Measurements from ENCODE around the gene AP1B1. TPM values are rescaled to one million over a fixed set of nuclear protein-coding genes. Genes with fewer than 3 reads are reported as not detected.
"Not testable (repeated sequence)": the region's sequence is repeated elsewhere in the genome, so short reads cannot be mapped to it uniquely, and the experiment has no call there.

Gene AP1B1
- total RNA-seq, 1 donor from 2014 or later = 132 TPM

- TF ChIP-seq CTCF (IDR thresholded peaks at IDR 0.05) = no peak
- Mint-ChIP-seq H3K9me3 (no peaks in the 10 kb centered on the region), H3K27ac (no peak overlapping the region), H3K4me3 (no peak overlapping the region), H3K36me3 (ENCODE audit: low read depth) (peaks cover 96% of the 10 kb centered on the region), H3K27me3 (no peaks in the 10 kb centered on the region), H3K4me1 (no peaks in the 10 kb centered on the region)
- intact Hi-C loops (cut with micrococcal nuclease) = no loop called here
- ChIA-PET CTCF (interaction anchor here (0.5 kb wide), 1 partner anchor 246 kb away, joined by 3 read pairs; no protein-coding TSS in a partner anchor), POLR2A (no interaction called here)
- DNase-seq (no peak), ATAC-seq (ENCODE audit: low read depth) (no peak)
These were observed 37.3 kb downstream of the AP1B1 start for GRCh38 chr22:29351042-29351441.

GRCh38 chr22:29348956-29349355, 39.4 kb downstream of the AP1B1 start:
- POLR2A ChIA-PET = no interaction called here

GRCh38 chr22:29348041-29348440, 40.3 kb downstream of the AP1B1 start:
- TF ChIP-seq CTCF (IDR thresholded peaks at IDR 0.05) = no peak
- H3K4me3 Mint-ChIP-seq = no peak overlapping the region
- H3K36me3 Mint-ChIP-seq (ENCODE audit: low read depth) = peaks cover 97% of the 10 kb centered on the region
- intact Hi-C loops (cut with micrococcal nuclease) = no loop called here
- no peaks in the 10 kb centered on the region for H3K9me3 Mint-ChIP-seq
- H3K27me3 Mint-ChIP-seq = no peaks in the 10 kb centered on the region
- ChIA-PET CTCF (interaction anchor here (0.6 kb wide), 1 partner anchor 754 kb away, joined by 4 read pairs; no protein-coding TSS in a partner anchor), POLR2A (no interaction called here)
- no peak overlapping the region for H3K27ac Mint-ChIP-seq
- ATAC-seq (ENCODE audit: low read depth) = no peak
- no peak for DNase-seq
- no peaks in the 10 kb centered on the region for H3K4me1 Mint-ChIP-seq

More at GRCh38 chr22:29348956-29349355, 39.4 kb downstream of the AP1B1 start:
- TF ChIP-seq CTCF (IDR thresholded peaks at IDR 0.05) = no peak
- H3K36me3 Mint-ChIP-seq (ENCODE audit: low read depth) = peaks cover 95% of the 10 kb centered on the region
- H3K27me3 Mint-ChIP-seq = no peaks in the 10 kb centered on the region
- no peak overlapping the region for H3K4me3 Mint-ChIP-seq
- intact Hi-C loops (cut with micrococcal nuclease) = no loop called here
- CTCF ChIA-PET = interaction anchor here (0.6 kb wide), 1 partner anchor 753 kb away, joined by 4 read pairs; no protein-coding TSS in a partner anchor
- no peaks in the 10 kb centered on the region for H3K4me1 Mint-ChIP-seq
- ATAC-seq (ENCODE audit: low read depth) (no peak), DNase-seq (no peak)
- H3K27ac Mint-ChIP-seq = no peak overlapping the region
- no peaks in the 10 kb centered on the region for H3K9me3 Mint-ChIP-seq

- POLR2A ChIA-PET = no interaction called here
These were observed 41.7 kb downstream of the AP1B1 start for GRCh38 chr22:29346659-29347058.

GRCh38 chr22:29345932-29346331, 42.4 kb downstream of the AP1B1 start:
- intact Hi-C loops (cut with micrococcal nuclease) = no loop called here
- ATAC-seq (ENCODE audit: low read depth) (no peak), DNase-seq (no peak)
- Mint-ChIP-seq H3K27ac (no peak overlapping the region), H3K36me3 (ENCODE audit: low read depth) (peaks cover 96% of the 10 kb centered on the region), H3K9me3 (no peaks in the 10 kb centered on the region), H3K4me1 (no peaks in the 10 kb centered on the region), H3K4me3 (no peak overlapping the region), H3K27me3 (no peaks in the 10 kb centered on the region)
- no peak for TF ChIP-seq CTCF (IDR thresholded peaks at IDR 0.05)
- POLR2A ChIA-PET = no interaction called here
- CTCF ChIA-PET = no interaction called here

More at GRCh38 chr22:29346659-29347058, 41.7 kb downstream of the AP1B1 start:
- TF ChIP-seq CTCF (IDR thresholded peaks at IDR 0.05) = no peak
- Mint-ChIP-seq H3K4me1 (no peaks in the 10 kb centered on the region), H3K27ac (no peak overlapping the region), H3K9me3 (no peaks in the 10 kb centered on the region), H3K4me3 (no peak overlapping the region), H3K27me3 (no peaks in the 10 kb centered on the region), H3K36me3 (ENCODE audit: low read depth) (peaks cover 97% of the 10 kb centered on the region)
- CTCF ChIA-PET = no interaction called here
- ATAC-seq (ENCODE audit: low read depth) = no peak
- no peak for DNase-seq
- intact Hi-C loops (cut with micrococcal nuclease) = no loop called here

GRCh38 chr22:29344889-29345288, 43.5 kb downstream of the AP1B1 start:
- H3K27me3 Mint-ChIP-seq; POLR2A ChIA-PET; ATAC-seq (ENCODE audit: low read depth); H3K9me3 Mint-ChIP-seq; intact Hi-C loops (cut with micrococcal nuclease); DNase-seq; H3K4me3 Mint-ChIP-seq; H3K4me1 Mint-ChIP-seq; CTCF ChIA-PET; H3K27ac Mint-ChIP-seq: not testable (repeated sequence)
- H3K36me3 Mint-ChIP-seq (ENCODE audit: low read depth) = peaks cover 95% of the 10 kb centered on the region

Measured in activated B cell treated with CpG ODN at 0.5 μM for 24 hours (primary cell).